ENCODE measurements around the gene ANKRD62.
"Not testable (repeated sequence)": the region's sequence is repeated elsewhere in the genome, so short reads cannot be mapped to it uniquely, and the experiment has no call there.

ANKRD62 gene

DNA sequence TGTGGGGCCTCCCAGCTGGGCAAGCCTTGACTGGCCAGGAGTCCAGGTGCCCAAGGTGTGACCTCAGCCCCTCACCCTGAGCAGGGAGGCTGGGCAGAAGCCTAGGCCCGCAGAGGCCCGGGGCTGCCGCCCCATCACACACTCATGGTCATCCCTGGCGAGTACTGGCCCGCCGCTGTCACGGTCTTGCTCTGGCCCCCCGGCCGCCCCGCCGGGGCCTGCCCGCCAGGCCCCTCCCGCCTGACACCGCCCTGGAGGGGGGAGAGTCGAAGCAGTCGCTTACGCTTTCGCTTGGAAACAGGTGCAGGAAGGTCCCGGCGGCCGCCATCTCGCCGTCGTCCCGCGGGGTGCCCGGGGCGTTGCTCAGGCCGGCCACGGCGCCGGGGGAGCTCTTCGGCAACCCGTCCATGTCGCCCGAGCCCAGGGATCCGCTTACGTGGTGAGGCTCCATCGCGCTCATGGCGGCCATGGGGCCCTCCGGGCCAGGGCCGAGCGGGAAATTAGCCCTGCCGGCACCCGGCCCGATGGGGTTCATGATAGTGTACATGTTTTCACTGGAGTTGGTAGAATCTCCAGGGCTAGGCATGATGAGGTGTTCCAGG, 26.6 kb upstream of the ANKRD62 start:
- DNase-seq = no peak

- DNase-seq = no peak
Measured at GRCh38 chr18:12067671-12068070, 26.0 kb upstream of the ANKRD62 start.

DNA sequence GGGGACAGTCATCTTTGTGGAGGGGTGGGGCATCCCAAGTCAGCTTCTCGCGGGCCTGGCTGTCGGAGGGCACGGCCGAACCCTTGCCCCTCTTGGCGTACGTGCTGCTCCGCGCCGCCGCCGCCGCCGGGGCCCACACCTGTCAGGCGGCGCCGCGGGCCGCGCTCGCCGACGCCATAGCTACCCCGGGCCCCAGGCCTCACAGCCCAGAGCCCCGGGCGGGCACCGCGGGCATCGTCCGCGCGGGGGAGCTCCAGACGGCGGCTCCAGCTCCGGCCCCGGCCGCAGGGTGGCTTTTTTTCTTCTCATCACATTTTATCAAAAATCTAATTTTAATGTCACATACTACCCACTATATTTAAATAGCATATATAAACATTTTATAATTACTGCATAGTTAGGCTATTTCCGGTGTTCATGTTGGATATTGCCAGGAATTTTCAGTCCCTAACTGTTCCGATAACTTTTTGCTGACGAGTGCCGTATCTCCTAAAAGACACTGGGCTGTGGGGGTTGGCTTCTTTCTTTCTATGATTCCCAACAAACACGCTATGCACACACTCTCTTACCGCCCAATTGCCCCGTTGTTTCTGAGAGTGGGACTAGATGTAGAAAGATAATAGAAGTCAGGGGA, 25.2 kb upstream of the ANKRD62 start:
- DNase-seq = not testable (repeated sequence)

DNA sequence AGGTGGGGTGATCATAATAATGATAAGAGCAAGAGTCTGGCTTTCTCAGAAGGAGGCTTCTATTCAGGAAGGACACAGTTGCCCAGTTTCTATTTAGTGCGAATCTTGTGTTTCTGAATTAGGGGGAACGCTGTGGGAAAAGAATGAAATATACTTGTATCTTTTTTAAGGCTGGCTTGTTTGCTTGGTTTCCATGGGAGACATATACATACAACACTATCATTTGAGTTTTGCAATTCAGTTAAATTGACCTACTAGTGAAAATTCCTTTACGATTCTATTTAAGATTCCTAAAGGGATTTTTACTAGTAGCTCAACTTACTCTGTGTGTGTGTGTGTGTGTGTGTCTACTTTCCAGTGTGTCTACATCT, 24.7 kb upstream of the ANKRD62 start:
- DNase-seq = no peak

DNA sequence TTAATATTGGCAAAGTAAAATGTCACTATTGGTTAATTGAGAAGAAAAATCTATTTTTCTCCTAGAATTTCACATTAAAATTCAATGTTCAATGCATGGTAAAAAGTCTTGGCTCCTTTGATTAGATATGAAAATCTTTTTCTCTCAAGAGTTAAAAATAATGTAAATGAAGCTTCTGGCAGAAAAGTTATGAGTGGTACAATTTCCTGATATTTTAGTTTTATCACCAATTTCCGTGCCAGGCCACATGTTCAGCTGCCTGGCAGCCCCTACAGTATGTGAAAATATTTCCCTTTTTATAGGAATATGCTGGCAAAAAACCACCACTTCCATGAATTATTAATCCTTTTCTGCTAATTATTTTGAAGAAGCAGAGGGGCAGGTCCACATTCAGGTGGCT, 22.6 kb upstream of the ANKRD62 start:
- not testable (repeated sequence) for DNase-seq

GRCh38 chr18:12072996-12073395, 20.6 kb upstream of the ANKRD62 start:
- DNase-seq = no peak

DNA sequence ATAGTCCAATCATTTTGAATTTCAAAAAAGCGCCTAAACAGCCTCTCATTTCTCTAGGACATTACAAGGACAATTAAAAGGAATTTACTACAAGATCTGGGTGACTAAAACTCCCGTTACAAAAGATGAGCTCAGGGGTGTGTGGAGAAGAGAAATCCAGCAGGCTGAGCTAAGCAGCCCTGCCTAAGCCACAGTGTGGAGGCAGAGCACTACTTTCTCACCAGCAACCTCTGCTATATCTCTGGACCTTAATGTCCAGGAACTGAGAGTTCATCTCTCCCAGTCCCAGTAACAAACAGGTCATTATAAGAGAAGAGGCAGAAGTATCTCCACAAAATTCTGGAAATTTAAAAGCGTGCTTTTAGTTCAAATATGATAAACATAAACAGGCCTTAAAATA, 18.9 kb upstream of the ANKRD62 start:
- no peak for DNase-seq

- DNase-seq = no peak
Measured at GRCh38 chr18:12076424-12077140, 17.1 kb upstream of the ANKRD62 start.

DNA sequence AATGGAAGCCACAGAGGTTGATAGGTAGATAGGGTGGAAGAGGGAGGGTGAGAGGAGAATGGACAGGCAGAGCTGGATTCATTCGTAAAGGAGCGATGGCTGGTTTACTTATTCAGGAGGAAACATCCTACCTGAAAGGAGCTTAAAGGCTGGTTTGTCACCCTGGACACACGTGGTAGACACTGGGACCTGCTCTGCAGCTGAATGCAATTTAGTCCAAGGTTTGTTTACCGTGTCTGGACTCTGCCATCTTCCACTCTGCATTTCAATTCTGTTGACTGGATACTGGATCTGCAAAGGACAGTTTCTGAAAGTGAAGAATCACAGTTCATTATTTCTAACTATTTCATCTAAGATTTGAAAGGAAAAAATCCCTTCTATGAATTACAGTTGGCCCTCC, 15.6 kb upstream of the ANKRD62 start:
- DNase-seq = not testable (repeated sequence)

DNA sequence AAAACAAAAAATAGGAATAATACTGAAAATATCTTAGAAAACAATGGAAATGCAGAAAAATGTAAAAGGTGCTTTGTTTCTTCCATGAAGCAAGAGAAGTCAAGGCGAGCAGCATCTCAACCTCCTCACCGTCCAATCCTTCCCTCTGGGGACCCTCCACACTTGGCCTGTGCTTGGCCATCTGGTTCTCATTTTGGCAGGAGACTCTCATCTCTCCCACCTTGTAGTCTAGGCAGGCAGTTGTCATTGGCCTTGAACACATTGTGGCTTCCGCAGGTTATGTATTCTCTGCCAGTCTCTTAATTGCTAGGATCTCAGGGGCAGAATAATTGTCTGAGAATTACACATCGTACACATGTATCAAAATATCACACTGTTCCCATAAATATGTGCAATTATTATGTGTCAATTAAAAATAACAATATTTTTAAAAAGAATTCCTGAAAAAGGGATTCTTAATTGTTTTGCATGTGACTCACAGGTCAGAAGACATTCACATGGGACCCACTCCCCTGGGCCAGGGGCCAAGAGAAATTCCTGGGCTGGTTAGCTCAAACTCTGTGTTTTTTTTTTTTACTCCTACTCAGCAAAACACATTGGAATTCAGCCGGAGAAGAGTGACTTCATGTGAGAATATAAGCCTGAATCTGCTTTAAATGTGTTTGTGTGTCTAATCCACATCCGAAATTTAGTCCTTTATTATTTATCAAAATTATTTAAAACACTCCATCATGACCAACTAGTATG, 14.0 kb upstream of the ANKRD62 start:
- DNase-seq = no peak

DNA sequence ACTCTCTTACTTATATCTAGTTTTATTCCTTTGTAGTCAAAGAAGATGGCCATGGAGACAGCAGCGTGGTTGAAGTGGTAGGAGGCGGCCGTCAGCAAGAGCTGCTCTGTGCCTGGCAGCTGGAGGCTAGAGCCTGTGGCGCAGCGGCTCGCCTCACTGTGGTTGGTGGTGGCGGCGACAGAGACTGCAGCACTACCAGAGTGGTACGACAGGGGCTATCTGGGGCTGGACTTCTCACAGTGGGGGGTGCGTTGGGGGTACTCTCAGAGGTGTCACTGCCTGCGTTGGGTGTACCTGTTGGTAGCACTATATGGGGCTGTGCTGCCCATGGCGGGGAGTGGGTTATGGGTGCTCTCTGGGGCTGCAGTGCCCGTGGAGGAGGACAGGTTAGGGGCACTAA, 8.5 kb upstream of the ANKRD62 start:
- DNase-seq = no peak

GRCh38 chr18:12085786-12086185, 7.9 kb upstream of the ANKRD62 start:
- no peak for DNase-seq

GRCh38 chr18:12086249-12086648, 7.4 kb upstream of the ANKRD62 start:
- DNase-seq = no peak

DNA sequence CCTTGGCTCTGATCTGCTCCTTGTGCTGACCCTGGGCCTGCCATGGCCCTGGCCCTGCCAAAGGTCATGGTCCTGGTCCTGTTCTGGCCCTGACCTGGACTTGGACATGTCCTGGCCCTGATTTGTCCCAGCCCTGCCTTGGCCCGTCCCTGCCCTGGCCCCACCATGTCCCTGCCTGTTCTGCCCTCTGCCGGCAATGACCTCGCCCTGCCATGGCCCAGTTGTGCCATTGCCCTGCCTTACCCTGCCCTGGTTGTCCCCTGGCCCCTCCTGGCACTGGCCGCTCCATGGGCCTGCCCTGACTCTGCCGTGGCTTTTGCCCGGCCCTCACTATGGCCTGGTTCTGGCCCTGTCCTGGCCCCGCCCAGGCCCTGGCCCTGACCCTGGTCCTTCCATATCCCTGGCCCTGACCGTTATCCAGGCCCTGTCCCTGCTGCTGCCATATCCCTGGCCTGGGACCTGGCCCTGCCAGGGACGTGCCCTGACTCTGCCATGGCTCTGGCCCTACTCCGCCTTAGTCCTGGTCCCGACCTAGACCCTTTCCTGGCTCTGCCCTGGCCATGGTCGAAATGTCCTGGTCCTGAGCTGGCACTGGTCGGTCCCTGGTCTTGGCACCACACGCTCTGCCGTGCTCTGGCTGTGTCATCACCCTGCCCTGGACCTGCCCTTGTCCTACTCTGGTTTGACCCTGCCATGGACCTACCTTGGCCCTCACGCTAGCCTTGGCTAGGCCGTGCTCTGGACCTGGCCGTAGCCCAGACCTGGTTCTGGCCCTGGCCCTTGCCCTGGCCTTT, 6.8 kb upstream of the ANKRD62 start:
- no peak for DNase-seq

- no peak for DNase-seq
Measured at GRCh38 chr18:12087471-12088025, 6.1 kb upstream of the ANKRD62 start.

GRCh38 chr18:12088096-12088495, 5.5 kb upstream of the ANKRD62 start:
- no peak for DNase-seq

DNA sequence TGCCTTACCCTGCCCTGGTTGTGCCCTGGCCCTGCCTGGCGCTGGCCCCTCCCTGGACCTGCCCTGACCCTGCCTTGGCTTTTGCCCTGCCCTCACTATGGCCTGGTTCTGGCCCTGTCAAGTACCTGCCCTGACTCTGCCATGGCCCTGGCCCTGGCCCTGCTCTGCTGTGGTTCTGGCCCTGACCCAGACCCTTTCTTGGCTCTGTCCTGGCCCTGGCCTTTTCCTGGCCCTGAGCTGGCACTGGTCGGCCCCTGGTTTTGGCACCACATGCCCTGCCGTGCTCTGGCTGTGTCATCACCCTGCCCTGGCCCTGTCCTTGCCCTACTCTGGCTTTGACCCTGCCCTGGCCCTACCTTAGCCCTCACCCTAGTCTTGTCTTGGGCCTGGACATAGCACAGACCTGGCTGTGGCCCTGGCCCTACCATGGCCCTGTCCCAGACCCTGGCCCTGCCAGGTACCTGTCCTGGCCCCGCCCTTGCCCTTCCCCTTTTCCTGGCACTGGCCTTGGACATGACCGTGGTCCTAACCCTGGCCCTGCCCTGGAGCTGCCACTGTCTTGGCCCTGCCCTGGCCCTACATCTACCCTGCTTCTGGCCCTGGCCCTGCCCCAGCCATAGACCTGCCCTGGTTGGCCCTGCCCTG, 4.8 kb upstream of the ANKRD62 start:
- DNase-seq = no peak

DNA sequence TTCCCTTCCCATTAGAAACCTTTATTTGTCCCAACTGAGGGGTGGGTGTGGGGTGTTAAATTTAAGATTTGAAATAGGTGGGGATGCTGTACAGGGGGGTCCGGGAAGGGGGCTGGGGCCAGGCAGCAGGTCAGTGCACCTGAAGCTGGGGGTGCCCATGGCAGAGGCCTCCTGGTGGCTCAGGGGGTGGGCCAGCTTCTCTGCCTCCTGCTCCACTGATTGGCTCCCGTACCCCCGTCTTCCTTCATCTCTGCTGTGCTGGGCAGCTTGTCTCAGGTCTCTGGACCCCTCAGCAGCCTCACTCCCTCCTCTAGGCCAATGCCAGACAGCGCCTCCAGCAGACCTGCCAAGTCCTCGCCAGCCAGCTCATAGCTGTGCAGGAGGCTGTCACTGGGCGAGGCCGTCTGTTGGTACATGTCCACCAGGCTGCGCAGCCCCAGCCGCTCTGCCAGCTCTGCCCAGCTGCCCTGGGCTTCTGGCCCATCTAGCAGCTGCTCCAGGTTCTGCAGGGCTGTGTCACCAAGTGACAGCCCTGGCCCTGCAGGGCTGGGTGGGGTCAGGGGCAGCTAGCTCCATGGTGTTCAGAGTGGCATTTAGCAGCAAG, 2.0 kb upstream of the ANKRD62 start:
- DNase-seq = no peak

DNA sequence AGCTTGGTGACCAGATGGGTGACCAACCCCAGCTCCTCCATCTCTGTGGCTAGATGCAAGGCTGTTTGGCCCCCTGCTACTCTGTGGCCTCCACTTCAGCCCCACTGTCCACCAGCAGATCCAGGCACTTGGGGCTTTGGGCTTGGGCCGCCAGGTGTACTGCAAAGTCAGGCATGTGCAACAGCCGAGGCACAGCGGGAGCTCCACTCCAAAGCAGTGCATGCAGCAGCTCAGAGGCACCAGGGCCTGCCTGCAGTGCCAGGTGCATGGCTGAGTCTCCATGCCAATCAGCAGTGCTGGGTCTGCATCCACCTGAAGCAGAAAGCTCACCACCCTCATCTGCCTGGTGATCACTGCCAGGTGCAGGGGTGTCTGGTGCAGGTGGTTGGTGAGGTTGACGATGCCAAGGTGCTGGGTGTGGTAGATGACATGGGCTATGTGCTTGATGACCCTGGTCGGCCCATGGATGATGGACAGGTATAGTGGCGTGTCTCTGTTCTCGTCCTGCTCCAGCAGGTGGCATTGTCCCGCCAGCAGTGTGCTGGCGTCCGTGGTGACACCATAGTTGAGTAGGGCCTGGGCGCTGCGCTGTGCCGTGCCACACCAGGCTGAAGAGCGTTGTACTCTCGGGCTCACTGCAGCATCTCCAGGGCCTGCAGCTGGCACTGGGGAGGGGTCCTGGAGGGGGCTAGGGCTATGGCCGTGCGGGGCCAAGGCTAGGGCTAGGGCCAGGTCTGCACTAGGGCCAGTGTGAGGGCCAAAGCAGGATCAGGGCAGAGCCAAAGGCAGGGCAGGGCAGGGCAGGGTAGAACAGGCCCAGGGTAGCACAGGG, 1.0 kb upstream of the ANKRD62 start:
- DNase-seq = no peak

DNA sequence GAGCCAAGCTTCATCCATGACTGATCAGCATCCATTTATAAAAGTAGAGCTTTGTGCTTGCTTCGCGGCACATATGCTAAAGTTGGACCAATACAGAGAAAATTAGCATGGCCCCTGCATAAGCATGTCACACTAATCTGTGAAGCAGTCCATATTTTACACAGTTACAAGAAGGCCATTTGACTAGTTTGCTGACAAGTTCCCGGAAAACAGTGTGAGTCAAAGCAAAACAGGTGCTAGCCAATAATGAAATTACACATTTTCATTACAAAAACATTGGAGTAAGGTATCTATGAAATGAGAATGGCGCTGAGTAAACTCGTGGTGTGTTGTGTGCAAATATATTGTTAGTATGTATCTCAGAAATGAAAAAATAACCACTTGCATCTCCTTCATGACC, 4.7 kb downstream of the ANKRD62 start:
- no peak for DNase-seq

DNA sequence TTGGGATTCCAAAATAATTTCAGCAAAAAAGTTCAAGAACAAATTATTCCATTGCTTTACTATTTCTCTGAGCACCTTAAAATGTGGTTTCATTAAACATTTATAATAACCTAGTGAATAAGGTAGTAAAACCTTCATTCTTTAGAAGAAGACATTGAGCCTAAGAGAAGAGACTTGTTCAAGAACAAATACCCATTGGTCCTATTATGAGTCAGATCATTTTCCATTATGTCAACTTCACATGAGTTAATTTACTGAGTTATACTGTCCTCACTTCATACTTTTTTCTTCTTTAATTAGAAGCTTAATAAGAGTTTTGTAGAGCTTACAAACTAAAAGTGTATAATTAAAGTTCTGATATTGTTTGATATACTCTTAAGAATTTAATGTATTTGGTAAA, 5.5 kb downstream of the ANKRD62 start:
- no peak for DNase-seq
